Measurements from ENCODE around the gene CSRP3.

CSRP3 gene

GRCh38 chr11:19228968-19229367 lies 27.2 kb upstream of the CSRP3 start:
- Mint-ChIP-seq H3K4me3 (no peak overlapping the region), H3K4me1 (peaks cover 34% of the 10 kb centered on the region), H3K27me3 (ENCODE audit: low read depth) (no peaks in the 10 kb centered on the region), H3K36me3 (ENCODE audit: low read depth) (peaks cover 36% of the 10 kb centered on the region), H3K27ac (no peak overlapping the region), H3K9me3 (no peaks in the 10 kb centered on the region)
- TF ChIP-seq CTCF (IDR thresholded peaks at IDR 0.05; ENCODE audit: unreplicated experiment in 3 of 3): no peak

- Mint-ChIP-seq H3K4me3 (no peak overlapping the region), H3K4me1 (peaks cover 30% of the 10 kb centered on the region), H3K9me3 (peaks cover 5% of the 10 kb centered on the region), H3K36me3 (ENCODE audit: low read depth) (peaks cover 34% of the 10 kb centered on the region), H3K27ac (no peak overlapping the region), H3K27me3 (ENCODE audit: low read depth) (no peaks in the 10 kb centered on the region)
- no peak for TF ChIP-seq CTCF (IDR thresholded peaks at IDR 0.05; ENCODE audit: unreplicated experiment in 3 of 3)
Observed at GRCh38 chr11:19226378-19227195, 24.8 kb upstream of the CSRP3 start.

- Mint-ChIP-seq H3K27me3 (ENCODE audit: low read depth) (peaks cover 3% of the 10 kb centered on the region), H3K4me3 (no peak overlapping the region), H3K27ac (no peak overlapping the region), H3K4me1 (peaks cover 39% of the 10 kb centered on the region), H3K9me3 (peaks cover 5% of the 10 kb centered on the region), H3K36me3 (ENCODE audit: low read depth) (peaks cover 31% of the 10 kb centered on the region)
- TF ChIP-seq CTCF (IDR thresholded peaks at IDR 0.05; ENCODE audit: unreplicated experiment in 3 of 3): no peak
Observed at GRCh38 chr11:19225581-19225980, 23.8 kb upstream of the CSRP3 start.

- H3K27me3 Mint-ChIP-seq (ENCODE audit: low read depth): peaks cover 3% of the 10 kb centered on the region
- H3K27ac Mint-ChIP-seq: no peak overlapping the region
- no peak overlapping the region for H3K4me3 Mint-ChIP-seq
- peaks cover 31% of the 10 kb centered on the region for H3K36me3 Mint-ChIP-seq (ENCODE audit: low read depth)
- peaks cover 5% of the 10 kb centered on the region for H3K9me3 Mint-ChIP-seq
- peaks cover 35% of the 10 kb centered on the region for H3K4me1 Mint-ChIP-seq
- TF ChIP-seq CTCF (IDR thresholded peaks at IDR 0.05; ENCODE audit: unreplicated experiment in 3 of 3): no peak
Observed at GRCh38 chr11:19225123-19225522, 23.3 kb upstream of the CSRP3 start.

GRCh38 chr11:19220903-19221724 lies 19.3 kb upstream of the CSRP3 start:
- H3K27ac Mint-ChIP-seq: no peak overlapping the region
- H3K27me3 Mint-ChIP-seq (ENCODE audit: low read depth): peaks cover 8% of the 10 kb centered on the region
- H3K36me3 Mint-ChIP-seq (ENCODE audit: low read depth): peaks cover 20% of the 10 kb centered on the region
- TF ChIP-seq CTCF (IDR thresholded peaks at IDR 0.05; ENCODE audit: unreplicated experiment in 3 of 3): no peak
- no peak overlapping the region for H3K4me3 Mint-ChIP-seq
- peaks cover 47% of the 10 kb centered on the region for H3K4me1 Mint-ChIP-seq
- H3K9me3 Mint-ChIP-seq: peaks cover 5% of the 10 kb centered on the region

Data from nephron (organoid).